NCI-H345 treated with DMSO at 0.1 percent for 48 hours (cell line): Measurements from ENCODE around the gene RSPH6A.
"Not testable (repeated sequence)": the region's sequence is repeated elsewhere in the genome, so short reads cannot be mapped to it uniquely, and the experiment has no call there.

ENCODE experiments used
- DNase-seq: peaks from one replicate; lab custom pipeline; 2025; ENCODE audit not compliant: unreplicated experiment; lab: John Stamatoyannopoulos, UW

The RSPH6A gene

GRCh38 chr19:45766869-45767346, 48.2 kb downstream of the RSPH6A start:
- no peak for DNase-seq

DNA sequence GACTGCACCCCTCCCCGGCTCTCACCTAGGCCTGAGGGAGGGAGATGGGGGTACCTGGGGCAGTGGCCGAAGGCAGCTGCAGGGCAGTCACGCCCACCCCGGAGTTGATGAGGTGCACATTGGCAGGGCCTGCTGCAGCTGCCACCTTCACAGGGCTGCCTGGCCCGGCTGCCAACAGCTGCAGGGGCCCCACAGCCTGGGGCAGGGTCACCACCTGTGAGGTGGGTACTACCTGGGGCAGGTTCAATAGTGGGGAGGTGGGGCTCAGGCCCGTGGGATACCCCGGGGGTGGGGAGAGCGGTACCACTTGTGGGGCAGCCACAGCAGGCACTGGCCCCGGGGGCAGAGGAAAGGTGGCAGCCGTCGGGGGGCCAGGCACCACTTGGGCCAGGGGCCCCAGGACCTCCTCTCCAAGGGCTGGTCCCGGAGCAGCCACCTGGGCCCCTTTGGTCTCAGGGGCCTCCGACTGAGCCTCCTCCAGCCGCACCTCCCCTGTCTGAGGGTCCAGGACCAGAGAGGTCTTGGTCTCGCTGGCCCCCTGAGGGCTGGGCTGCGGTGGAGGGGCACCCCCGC, 48.7 kb downstream of the RSPH6A start:
- DNase-seq: no peak

DNA sequence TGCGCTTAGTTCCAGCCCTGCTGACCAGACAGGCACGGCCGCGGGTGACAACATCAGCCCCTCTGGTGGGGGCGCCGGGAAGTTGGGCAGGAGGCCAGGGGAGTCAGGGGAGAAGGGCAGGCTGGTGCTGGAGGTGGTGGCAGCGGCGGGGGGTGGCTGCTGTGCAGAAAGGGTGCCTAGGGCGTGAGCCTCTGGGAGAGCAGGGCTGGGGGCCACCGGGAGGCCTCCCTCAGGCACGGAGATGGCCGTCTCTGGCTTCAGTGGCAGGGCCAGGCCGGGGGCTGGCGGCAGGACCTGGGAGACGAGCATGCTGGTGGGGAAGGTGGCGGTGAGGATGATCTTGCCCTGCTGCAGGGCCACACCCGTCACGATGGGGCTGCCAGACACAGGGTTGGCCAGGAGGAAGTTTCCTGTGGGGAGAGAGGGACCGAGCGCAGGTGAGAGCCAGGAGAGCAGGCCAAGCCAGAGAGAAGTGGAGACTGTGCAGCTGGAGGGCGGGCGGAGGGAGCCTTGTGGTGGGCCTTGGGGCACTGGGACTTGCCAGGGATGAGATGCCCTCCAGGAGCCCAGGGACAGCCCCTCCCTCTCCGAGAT, 49.3 kb downstream of the RSPH6A start:
- no peak for DNase-seq

DNA sequence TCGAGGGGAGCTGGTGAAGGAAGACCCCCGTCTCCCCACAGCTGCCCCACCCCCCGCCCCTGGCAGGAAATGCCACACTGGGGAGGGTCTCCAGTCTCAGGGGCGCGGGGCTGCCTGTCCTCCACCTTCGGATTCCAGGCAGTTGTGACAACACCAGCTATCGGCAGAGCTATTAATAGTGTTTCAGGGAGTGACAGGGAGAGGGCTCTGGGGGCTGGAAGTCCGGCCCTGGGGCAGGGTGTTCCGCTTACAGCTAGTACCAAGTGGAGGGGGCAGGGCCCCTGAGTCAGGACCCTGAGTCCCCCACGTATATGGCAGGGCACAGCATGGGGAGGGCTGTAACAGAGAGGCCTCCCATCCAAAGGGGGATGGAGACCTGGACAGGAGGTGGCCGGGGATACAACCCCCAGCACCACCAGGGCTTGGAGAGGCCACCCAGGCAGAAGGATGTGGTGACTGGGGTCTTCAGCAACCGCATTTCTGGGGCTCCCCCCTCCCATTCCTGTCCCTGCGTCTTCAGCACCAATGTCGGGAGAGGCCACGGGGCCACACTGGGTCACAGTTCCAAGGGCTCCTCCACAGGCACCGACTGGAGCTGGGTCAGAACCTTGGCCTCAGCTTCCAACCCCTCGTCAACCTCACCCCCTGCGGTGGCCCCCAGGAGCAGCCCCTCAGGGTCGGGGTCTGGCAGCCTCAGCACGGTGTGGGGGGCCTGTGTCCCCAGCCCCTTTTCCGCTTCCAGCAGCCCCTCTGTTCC, 50.0 kb downstream of the RSPH6A start:
- DNase-seq: no peak

DNA sequence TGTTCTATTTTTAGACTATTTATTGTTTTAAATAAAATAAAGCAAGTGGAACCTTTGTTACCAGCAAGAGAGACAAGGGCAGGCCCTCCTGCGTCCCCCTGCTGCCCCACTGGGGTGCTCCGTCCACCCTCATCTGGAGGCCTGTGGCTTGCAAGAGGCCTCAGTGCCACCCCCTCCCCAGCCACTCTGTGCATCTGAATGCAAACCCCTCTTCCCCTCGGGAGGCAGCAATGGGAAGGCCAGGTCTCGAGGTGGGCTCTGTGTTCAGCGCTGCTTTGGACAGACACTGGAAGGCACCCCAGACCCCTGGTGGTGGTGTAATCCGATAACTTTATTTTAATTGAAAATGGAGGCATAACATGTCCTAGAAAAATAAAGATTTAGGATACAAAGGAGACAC, 50.6 kb downstream of the RSPH6A start:
- DNase-seq: no peak

DNA sequence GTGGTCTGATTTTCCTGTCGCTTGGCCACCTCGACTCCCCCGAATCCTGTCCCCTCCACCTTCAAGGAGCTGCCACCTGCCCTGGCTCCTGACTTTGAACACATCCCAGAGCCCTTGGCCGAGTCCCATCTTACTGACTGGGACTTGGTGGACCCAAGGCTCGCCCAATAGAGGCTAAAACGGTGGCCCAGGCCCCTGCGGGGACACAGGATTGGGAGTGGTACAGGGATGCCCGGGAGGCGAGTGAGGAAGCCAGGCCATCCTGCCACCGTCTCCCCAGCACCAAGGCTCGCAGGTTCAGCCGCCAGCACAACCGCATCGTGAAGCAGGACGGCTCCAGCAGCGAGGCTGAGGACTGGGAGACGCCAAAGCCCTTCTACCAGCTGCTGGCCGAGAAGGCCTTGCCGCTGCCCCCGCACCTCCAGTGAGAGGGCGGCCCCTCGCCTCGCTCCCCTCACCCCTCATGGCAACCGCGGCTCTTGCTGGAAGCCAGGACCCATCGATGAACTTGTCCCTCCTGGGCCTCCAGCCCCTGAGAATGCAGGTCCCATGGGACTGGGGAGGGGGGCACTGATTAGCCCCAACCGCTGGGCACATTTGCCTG, 51.3 kb downstream of the RSPH6A start:
- no peak for DNase-seq

DNA sequence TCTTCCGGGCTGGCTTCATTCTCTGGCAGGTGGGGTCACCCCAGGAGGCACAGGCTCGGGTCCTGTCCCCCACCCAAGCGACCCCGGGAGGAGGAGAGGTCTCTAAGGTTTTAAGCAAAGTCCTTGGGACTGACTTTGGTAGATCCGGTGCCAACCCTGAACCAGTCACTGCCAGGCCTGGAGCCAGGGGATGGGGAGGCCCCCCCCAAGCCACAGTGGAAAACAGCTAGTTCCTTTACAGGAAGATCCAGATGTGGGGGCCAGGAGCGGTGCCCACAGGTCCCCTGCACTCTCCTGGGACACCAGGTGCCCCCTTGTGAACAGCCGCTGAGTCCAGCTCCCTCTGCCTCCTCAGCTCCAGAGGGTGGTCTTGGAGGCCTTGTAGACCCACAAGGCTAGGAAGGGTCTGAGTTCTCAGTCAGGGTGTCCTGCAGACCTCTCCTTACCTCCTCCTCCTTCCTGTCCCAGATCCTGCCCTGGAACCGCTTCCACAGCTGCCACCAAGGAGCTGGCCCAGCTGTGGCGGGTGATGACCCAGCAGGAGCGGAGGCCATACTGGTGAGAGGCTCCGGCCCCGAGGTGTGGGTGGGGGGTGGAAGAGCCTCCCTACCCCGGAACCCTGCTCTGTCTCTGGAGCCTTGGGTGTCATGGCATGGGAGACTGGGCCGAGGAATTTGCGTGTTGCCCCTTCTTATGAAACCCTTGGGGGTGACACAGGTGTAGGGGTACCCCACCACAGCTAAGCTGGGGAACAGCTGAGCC, 52.1 kb downstream of the RSPH6A start:
- DNase-seq: no peak

- DNase-seq: no peak
Observed at GRCh38 chr19:45761714-45762113, 53.4 kb downstream of the RSPH6A start.

DNA sequence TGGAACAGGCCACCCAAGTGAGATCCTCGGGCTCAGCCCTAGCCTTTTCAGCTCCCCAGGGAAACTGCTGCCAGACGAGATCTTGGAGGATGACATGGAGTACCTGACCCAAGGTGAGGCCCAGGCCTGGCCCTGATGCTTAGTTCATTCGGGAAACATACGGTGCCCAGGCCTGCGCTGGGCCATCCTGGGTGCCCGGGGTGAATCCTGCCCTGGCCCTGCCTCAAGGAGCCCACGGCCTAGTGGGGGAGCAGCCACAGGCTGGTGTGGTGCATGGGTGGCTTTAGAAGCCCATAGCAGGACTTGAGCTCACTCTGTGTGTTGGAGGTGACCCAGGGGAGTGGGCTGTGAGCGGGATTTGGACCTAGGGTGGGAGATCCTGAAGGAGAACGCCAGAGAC, 56.2 kb downstream of the RSPH6A start:
- DNase-seq: no peak

- no peak for DNase-seq
Observed at GRCh38 chr19:45757695-45758094, 57.4 kb downstream of the RSPH6A start.

- no peak for DNase-seq
Observed at GRCh38 chr19:45754323-45754722, 60.8 kb downstream of the RSPH6A start.

- no peak for DNase-seq
Observed at GRCh38 chr19:45753548-45753947, 61.6 kb downstream of the RSPH6A start.

DNA sequence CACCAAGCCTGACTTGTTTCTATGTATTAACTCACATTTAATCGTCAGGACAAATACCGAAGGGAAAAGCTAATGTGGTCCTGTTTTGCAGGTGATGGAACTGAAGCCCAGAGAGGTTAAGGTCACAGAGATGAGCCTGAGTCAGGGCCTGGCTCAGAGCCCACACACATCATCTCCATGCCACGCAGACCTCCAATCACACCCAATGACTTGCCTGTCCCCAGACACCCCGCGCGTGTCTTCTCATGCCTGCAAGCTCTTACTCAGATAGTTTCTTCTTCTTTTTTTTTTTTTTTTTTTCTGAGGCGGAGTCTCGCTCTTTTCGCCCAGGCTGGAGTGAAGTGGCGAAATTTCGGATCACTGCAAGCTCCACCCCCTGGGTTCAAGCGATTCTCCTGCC, 62.5 kb downstream of the RSPH6A start:
- no peak for DNase-seq

GRCh38 chr19:45751483-45751882, 63.6 kb downstream of the RSPH6A start:
- not testable (repeated sequence) for DNase-seq

DNA sequence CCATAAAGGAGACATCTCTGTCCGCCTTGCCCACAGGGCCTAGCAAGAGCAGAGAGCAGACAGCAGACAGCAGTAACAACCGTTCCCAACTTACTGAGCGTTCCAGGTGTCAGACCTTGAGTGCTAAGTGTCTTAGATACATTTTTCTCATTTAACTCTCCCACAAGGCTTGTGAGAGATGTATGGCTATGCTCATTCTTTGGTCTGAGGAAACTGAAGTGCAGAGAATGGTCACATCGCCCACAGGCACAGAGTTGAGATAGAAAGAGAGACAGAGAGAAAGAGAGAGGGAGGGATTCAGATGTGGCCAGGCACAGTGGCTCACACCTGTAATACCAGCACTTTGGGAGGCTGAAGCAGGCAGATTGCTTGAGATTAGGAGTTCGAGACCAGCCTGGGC, 67.6 kb downstream of the RSPH6A start:
- DNase-seq: no peak

DNA sequence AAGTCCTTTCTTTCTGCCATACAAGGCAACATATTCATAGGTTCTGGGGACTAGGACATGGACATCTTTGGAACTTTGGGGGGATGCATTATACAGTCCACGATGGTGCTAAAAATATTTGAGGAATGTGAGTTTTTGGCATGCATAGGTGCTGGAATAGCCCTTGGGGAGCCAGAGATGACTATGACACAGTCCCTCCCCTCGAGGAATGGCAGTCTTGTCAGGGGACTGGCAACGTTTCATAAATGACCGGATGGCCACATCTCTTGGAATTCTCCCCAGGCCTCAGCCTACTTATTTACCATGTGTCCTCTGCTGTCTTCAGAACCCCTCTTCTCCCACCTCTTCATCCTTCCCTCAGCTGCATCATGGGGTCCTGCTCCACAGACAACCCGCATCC, 68.2 kb downstream of the RSPH6A start:
- no peak for DNase-seq
